ENCODE data around the gene ARL4C.

GRCh38 chr2:234463626-234464290 is 33.1 kb downstream of the ARL4C start:
- TF ChIP-seq POLR2A (IDR thresholded peaks at IDR 0.05): no peak
- TF ChIP-seq CTCF (IDR thresholded peaks at IDR 0.05): no peak
